ENCODE measurements around the gene CPTP.
"Not testable (repeated sequence)": the region's sequence is repeated elsewhere in the genome, so short reads cannot be mapped to it uniquely, and the experiment has no call there.

Gene CPTP

GRCh38 chr1:1352786-1353388, 28.3 kb downstream of the CPTP start:
- DNase-seq = no peak

DNA sequence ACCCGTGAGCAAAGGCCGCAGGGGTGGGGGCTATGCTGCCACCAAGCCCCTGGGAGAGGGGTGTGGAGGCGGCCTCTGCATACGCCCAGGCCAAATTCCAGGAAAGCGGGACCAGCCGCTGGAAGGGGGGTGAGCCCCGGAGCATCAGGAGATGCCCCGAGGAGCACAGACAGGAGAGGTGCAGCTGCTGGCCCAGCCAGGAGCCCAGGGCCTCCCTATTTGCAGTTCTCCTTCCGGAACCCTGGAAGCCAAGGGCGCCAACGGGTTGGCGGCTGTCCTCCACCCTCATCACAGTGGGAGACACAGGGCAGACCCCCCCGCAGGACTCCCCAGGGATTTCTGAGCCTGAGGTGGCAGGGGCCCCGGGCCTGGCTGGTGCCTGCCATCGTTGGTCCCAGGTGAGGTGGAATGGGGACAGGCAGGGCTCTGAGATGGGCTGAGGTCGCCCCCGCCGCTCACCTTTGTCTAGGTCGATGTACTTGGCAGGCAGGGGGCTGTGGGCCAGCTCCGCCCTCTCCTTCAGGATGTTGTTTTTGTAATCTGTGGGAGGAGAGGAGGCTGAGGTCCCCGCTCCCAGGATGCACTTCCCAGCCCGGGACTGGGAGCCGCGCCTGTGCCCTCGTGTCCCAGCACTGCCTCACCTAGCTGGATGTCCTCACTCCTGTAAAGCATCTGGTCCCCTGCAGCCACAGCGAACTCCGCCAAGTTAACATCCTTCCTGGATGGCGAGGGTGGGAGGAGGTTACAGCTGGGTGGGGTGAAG, 29.0 kb downstream of the CPTP start:
- DNase-seq = no peak

DNA sequence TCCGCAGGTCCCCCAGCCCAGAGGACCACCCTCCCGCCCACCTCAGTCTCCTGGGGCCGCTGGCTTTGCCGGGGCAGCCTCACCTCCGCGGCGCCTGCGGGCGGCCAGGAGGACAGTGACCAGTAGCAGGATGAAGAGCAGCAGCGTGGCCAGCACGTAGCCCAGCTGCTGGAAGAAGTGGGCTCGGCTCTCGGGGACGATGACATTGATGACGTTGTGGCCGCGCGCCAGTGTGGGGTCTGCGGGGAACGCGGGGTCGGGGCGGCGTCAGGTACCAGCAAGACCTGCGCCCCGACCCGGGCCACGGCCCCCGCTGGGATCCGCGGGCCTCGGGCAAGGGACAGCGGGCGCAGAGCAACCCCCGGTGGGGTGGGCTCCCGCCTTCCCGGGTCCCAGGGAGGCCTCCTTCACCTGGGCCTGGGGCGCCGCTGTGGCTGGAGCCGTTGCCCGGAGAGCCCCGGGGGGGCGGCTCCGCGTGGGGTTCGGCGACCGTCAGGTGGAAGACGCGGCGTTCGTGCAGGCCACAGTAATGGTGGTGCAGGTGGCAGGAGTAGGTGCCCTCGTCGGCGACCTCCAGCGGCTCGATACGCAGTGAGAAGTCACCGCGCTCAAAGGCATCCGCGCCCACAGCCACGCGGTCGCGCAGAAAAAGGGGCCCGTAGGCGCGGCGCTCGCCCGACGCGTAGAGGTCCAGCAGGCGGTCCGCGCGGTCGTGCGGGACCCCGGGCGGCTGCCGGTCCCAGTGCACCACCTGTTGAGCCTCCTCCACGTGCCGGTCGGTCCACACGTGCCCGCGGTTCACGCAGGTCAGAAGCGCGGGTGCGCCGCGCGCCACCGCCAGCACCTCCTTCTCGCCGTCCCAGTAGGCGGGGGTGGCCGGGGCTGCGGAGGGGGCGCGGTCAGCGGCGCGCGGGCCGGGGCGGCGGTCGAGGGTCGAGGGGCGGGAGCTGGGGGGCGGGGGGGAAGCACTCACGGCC, 30.0 kb downstream of the CPTP start:
- no peak for DNase-seq

DNA sequence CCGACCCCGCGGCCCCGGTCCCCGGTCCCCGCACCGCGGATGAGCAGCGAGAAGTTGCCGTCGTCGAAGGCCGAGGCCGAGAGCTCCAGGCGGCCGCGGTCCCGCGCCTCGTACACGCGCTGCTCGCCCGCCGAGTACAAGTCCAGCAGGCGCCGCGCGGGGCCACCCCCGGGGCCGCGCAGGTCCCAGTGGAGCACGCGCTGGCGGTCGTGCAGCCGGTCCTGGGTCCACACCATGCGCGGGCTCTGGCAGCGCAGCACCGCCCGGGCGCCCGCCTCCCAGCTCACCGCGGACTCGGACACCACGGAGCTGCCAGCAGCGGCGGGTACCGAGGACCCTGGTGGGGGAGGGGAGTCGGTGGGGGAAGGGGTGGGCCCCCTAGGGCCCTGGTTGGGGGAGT, 30.8 kb downstream of the CPTP start:
- DNase-seq = no peak

GRCh38 chr1:1356166-1356795, 31.7 kb downstream of the CPTP start:
- no peak for DNase-seq

- no peak for DNase-seq
Observed at GRCh38 chr1:1356796-1357401, 32.3 kb downstream of the CPTP start.

GRCh38 chr1:1357871-1358432, 33.4 kb downstream of the CPTP start:
- no peak for DNase-seq

- no peak for DNase-seq
Observed at GRCh38 chr1:1358433-1359271, 34.0 kb downstream of the CPTP start, which contains the start of gene MXRA8. Gene MXRA8 (minus strand): TSS chr1:1358555. CDS start chr1:1358504, 51 bp downstream.

- no peak for DNase-seq
Observed at GRCh38 chr1:1359308-1359663, 34.7 kb downstream of the CPTP start.

- no peak for DNase-seq
Observed at GRCh38 chr1:1359664-1360468, 35.3 kb downstream of the CPTP start.

GRCh38 chr1:1360506-1361169, 36.0 kb downstream of the CPTP start:
- DNase-seq = no peak

GRCh38 chr1:1361233-1361981, 36.8 kb downstream of the CPTP start:
- no peak for DNase-seq

DNA sequence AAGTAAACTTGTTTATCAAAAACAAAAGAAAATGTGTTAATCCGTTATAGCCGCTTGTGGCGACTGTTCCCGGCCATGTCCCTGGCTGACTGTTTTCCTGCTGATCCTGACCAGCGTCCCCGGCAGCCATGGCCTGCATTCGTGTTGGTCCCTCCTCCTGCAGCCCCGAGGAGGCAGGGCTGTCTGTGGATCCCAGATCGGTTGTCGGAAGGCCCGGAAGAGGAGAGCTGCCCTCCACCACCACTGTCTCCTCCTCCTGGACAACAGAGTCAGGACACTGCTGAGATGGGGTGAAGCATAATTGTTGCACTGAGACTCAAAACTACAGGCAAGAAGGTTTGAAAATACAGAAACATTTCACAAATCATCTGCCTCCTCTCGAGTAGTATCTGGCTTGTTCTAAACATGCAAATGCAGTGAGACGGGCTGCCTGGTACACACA, 37.4 kb downstream of the CPTP start:
- DNase-seq = no peak

GRCh38 chr1:1364266-1364665, 39.7 kb downstream of the CPTP start:
- no peak for DNase-seq

- DNase-seq = no peak
Observed at GRCh38 chr1:1365875-1366698, 41.5 kb downstream of the CPTP start.

- DNase-seq = no peak
Observed at GRCh38 chr1:1366699-1367066, 42.1 kb downstream of the CPTP start.

DNA sequence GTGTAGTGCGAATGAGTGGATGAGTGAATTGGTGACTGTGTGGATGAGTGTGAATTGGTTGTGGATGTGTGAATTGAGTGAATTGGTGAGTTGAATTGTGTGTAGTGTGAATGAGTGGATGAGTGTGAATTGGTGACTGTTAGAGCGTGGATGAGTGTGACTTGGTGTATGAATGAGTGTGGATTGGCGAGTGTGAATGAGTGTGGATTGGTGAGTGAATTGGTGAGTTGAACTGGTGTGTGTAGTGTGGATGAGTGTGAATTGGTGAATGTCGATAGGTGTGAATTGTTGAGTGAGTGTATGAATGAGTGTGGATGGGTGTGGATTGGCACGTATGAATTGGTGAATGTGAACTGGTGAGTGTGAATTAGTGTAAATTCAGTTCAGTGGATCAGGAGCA, 42.7 kb downstream of the CPTP start:
- DNase-seq = no peak

- not testable (repeated sequence) for DNase-seq
Observed at GRCh38 chr1:1370094-1370493, 45.5 kb downstream of the CPTP start.

Data from NCI-H1417 treated with DMSO at 0.1 percent for 48 hours (cell line).